Measurements from ENCODE around the gene NDUFB10. TPM values are rescaled to one million over a fixed set of nuclear protein-coding genes. Genes with fewer than 3 reads are reported as not detected.

Gene NDUFB10
- total and polyA plus RNA-seq, 10 of the 15 experiments (the other 5 are each of a cell fraction or from before 2014, with no cell fraction given) = 52.2 to 319 (median 130) TPM

DNA sequence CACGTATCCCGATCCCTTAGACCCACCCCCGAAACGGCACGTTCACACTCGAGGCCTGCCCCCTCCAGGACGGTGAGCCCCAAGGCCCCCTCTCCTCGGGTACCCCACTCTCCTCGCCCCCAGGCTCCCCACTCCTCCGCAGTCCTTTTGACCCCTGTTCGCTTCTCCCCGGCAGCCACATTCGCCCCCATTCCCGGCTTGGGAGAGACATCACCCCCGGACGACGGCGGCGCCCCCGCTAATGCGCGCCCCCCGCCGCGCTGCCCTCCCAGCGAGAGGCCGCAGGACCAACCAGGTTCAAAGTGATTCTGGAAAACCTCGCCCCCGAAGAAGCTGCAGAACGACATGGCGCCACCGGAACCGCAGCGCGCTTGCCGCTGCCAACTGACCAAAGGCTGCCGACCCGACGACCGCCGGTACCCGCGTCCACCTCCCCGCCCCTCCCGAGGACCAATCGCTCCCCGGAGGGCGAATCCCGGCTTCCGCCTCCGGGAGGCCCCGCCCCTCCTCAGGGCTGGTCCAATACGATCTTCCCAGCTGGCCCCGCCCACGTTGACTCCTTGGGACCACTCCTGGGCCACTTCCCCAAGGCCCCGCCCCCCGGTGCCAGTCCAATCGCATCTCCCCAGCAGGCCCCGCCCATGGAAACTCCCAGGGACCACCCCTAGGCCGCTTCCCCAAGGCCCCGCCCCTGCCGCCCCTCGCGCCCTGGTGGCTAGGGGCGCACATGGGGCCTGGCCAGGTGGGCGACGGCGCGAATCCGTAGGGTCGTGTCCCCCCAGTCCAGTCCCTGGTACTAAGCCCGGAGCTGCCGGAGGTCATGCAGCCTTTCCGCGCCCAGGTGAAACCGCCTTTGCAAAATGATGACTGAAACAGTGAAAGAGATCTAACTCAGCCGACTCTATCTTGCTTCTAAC lies 16.3 kb upstream of the NDUFB10 start, which contains the start of gene MSRB1 (continued):
- TF ChIP-seq NRF1 (conservative IDR thresholded peaks at IDR 0.05; ENCODE audit: low read depth, low read length) = no peak
- 0 out of 2 replicates have a peak, but pooled peaks have one; percentile 35 for TF ChIP-seq IRF4 (IDR thresholded peaks at IDR 0.05; ENCODE audit: low read depth, low read length)
- TF ChIP-seq NFYA (IDR thresholded peaks at IDR 0.05; ENCODE audit: borderline replicate concordance, low read depth, low read length) = no peak
- TF ChIP-seq SMC3 (IDR thresholded peaks at IDR 0.05; ENCODE audit: borderline replicate concordance, low read length) = no peak
- TF ChIP-seq MYB (IDR thresholded peaks at IDR 0.05; ENCODE audit: borderline replicate concordance, low read depth, low read length) = no peak
- TF ChIP-seq DPF2 (IDR thresholded peaks at IDR 0.05) = peak; percentile 66; the same call in 1 of the 2 replicates
- TF ChIP-seq, protein P1, sequence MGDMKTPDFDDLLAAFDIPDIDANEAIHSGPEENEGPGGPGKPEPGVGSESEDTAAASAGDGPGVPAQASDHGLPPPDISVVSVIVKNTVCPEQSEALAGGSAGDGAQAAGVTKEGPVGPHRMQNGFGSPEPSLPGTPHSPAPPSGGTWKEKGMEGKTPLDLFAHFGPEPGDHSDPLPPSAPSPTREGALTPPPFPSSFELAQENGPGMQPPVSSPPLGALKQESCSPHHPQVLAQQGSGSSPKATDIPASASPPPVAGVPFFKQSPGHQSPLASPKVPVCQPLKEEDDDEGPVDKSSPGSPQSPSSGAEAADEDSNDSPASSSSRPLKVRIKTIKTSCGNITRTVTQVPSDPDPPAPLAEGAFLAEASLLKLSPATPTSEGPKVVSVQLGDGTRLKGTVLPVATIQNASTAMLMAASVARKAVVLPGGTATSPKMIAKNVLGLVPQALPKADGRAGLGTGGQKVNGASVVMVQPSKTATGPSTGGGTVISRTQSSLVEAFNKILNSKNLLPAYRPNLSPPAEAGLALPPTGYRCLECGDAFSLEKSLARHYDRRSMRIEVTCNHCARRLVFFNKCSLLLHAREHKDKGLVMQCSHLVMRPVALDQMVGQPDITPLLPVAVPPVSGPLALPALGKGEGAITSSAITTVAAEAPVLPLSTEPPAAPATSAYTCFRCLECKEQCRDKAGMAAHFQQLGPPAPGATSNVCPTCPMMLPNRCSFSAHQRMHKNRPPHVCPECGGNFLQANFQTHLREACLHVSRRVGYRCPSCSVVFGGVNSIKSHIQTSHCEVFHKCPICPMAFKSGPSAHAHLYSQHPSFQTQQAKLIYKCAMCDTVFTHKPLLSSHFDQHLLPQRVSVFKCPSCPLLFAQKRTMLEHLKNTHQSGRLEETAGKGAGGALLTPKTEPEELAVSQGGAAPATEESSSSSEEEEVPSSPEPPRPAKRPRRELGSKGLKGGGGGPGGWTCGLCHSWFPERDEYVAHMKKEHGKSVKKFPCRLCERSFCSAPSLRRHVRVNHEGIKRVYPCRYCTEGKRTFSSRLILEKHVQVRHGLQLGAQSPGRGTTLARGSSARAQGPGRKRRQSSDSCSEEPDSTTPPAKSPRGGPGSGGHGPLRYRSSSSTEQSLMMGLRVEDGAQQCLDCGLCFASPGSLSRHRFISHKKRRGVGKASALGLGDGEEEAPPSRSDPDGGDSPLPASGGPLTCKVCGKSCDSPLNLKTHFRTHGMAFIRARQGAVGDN (IDR thresholded peaks at IDR 0.05) = peak; percentile 45; the same call in 1 of the 2 replicates
- no peak for TF ChIP-seq EED (IDR thresholded peaks at IDR 0.05; ENCODE audit: low read depth)

Data from GM12878 (cell line).